ENCODE measurements around the gene RANBP1. TPM values are rescaled to one million over a fixed set of nuclear protein-coding genes. Genes with fewer than 3 reads are reported as not detected.

RANBP1 gene
- total and polyA plus RNA-seq, 8 donors = 63.7 to 184 (median 147) TPM

DNA sequence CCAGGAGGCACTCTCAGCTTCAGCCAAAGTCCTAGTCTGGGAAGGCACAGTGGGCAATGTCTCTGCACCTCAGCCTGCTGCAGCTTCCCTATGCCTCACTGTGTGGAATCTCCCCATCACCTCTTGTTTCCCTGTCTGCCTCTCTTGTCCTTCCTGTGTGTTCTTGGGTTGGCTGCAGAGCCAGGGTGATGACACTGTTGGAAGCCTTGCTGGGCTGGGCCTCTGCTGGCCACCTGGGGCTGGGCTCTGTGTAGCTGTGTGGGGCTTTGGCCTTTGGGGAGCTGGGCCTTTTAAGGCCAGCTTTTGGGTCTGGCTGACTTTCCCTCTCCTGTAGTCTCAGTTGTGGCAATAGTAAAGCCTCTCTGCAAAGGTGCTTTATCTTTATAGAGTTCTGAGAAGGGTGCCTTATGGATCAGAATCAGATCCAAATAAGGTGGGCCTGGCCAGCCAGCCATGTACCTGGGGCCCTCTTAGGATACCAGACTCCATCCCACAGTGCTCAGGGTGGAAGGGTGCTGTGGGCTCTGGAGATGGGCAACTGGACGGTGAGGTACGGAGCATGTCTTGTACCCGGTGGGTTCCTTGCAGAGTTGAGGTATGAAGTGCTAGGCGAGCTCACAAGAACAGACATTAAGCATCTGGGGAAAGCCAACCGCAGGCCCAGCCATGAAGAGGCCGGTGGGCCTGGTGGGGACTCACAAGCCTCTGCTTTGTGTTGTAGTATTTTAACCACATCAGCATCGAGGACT lies 10.3 kb upstream of the RANBP1 start:
- Histone ChIP-seq H3K27me3 (no peaks in the 10 kb centered on the region), H3K4me3 (no peak overlapping the region), H3K36me3 (peaks cover 0 to 98% of the 10 kb centered on the region in 2 donors), H3K4me1 (no peaks in the 10 kb centered on the region), H3K27ac (no peak overlapping the region), H3K9me3 (no peaks in the 10 kb centered on the region)
- TF ChIP-seq, protein P1, sequence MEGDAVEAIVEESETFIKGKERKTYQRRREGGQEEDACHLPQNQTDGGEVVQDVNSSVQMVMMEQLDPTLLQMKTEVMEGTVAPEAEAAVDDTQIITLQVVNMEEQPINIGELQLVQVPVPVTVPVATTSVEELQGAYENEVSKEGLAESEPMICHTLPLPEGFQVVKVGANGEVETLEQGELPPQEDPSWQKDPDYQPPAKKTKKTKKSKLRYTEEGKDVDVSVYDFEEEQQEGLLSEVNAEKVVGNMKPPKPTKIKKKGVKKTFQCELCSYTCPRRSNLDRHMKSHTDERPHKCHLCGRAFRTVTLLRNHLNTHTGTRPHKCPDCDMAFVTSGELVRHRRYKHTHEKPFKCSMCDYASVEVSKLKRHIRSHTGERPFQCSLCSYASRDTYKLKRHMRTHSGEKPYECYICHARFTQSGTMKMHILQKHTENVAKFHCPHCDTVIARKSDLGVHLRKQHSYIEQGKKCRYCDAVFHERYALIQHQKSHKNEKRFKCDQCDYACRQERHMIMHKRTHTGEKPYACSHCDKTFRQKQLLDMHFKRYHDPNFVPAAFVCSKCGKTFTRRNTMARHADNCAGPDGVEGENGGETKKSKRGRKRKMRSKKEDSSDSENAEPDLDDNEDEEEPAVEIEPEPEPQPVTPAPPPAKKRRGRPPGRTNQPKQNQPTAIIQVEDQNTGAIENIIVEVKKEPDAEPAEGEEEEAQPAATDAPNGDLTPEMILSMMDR (IDR thresholded peaks at IDR 0.05) = no peak
- intact Hi-C loops (cut with DNase I) = no loop called here
- ATAC-seq = no peak
- peak in 1 of 4 donors; percentile 49 for DNase-seq

DNA sequence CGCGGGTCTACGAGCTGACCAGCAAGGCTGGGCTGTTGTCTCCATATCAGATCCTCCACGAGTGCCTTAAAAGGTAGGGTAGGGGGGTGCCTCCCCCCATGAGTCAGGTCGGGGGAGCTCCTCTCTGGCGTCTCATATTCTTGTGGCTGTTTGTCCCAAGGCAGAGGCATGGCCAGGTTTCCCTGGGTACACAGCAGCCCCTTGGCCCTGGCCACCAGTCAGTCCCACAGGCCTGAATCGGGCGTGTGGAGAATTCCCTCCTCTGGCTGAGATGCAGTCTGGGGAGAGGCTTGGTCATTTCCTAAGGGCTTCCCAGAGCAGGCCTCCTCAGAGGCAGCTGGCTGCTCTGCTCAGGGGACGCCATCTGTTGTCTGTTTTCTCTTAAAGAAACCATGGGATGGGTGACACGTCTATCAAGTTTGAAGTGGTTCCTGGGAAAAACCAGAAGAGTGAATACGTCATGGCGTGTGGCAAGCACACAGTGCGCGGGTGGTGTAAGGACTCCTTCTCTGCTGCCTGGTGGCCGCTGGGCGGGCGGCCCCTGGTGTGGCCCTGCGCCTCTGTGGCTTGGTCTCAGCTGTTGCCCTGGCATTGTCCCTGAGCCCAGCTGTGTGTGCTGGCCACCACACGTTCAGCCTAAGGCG lies 9.6 kb upstream of the RANBP1 start:
- no peaks in the 10 kb centered on the region for H3K9me3 ChIP-seq
- TF ChIP-seq, protein P1 (IDR thresholded peaks at IDR 0.05) = no peak
- H3K27ac ChIP-seq = no peak overlapping the region
- DNase-seq (no peak), ATAC-seq (no peak)
- no peak overlapping the region for H3K4me3 ChIP-seq
- no peaks in the 10 kb centered on the region for H3K4me1 ChIP-seq
- intact Hi-C loops (cut with DNase I) = no loop called here
- H3K27me3 ChIP-seq = no peaks in the 10 kb centered on the region
- H3K36me3 ChIP-seq = peaks cover 0 to 98% of the 10 kb centered on the region in 2 donors

DNA sequence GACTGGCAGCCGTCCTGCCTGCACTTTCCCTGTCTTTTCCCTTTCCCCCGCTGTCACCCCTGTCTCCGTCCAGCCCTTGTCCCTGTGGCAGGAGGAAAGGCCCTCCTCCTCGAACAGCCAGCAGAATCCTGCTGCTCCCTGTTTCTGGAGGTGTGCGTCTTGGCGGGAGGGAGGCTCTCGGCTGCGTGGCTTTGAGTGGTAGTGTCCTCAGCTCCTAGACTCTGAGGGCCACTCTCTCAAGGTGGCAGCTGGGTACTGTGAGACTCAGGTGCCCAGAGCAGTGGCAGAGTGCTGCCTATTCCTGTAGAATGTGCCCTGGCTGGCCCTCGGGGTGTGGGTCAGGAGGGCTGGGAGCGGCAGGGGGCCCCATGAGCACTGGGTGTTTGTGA lies 9.1 kb upstream of the RANBP1 start:
- Histone ChIP-seq H3K4me3 (no peak overlapping the region), H3K27ac (no peak overlapping the region), H3K36me3 (peaks cover 0 to 98% of the 10 kb centered on the region in 2 donors), H3K9me3 (no peaks in the 10 kb centered on the region), H3K4me1 (no peaks in the 10 kb centered on the region), H3K27me3 (no peaks in the 10 kb centered on the region)
- intact Hi-C loops (cut with DNase I) = no loop called here
- DNase-seq (peak in 1 of 4 donors; percentile 51), ATAC-seq (no peak)
- TF ChIP-seq, protein P1 (IDR thresholded peaks at IDR 0.05) = no peak

DNA sequence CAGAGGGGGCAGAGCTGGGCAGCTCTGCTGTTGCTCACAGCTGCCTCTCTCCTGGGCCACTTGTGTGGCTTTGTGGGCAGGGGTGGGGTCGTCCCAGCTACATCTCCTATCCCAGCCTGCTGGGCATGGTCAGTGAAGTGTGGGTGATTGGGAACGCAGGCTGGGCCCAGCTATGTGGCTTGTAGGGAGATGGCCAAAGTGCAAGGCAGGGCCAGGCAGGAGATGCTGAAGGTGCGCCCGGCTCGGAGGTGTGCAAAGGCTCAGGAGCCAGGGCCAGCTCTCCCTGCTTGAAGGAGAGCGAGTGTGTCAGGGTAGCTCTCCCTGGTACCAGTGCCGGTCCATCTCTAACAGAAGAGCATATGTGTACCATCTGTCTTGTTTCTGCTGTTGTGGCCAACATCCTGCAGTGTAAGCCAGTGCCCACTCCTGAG lies 8.4 kb upstream of the RANBP1 start:
- TF ChIP-seq, protein P1 (IDR thresholded peaks at IDR 0.05) = no peak
- peaks cover 0 to 98% of the 10 kb centered on the region in 2 donors for H3K36me3 ChIP-seq
- DNase-seq = peak in 1 of 4 donors; percentile 49
- no peaks in the 10 kb centered on the region for H3K27me3 ChIP-seq
- intact Hi-C loops (cut with DNase I) = no loop called here
- no peaks in the 10 kb centered on the region for H3K9me3 ChIP-seq
- no peak overlapping the region for H3K27ac ChIP-seq
- no peak overlapping the region for H3K4me3 ChIP-seq
- no peak for ATAC-seq
- no peaks in the 10 kb centered on the region for H3K4me1 ChIP-seq

DNA sequence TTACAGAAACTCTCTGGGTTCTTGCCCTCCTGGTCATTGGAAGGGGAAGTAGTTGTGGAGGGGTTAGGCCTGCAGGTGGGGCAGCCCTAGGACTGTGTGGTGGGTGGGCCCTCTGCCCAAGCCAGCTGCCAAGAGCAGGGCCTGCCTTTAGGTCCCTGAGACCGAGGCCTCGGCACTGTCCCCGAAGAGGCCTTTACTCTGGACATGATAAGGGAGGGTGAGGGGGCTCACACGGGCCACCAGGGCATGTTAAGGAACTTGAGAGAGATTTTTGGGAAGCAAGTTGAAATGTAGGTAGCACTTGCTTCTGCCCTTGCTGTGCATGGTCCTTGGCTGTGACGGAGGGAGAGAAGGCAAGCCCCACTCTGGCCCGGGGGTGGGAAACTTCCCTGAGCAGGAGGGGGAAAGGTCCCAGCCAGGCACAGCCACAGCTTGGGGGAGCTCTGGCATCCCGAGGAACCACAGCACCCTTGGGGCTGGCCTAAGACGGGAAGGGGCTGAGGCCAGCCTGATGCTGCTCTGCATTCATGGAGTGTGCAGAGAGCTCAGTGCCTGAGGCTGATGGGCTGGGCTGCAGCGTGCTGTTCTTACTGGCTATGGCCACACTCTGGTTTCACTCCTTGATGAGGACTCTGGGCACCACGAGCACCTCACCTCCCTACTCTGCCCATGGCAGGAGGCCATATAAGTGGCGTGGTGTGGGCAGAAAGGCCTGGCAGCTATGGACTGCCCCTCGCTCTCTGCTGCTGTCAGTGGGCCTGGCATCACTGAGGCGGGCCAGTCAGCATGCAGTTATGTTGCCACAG lies 7.8 kb upstream of the RANBP1 start:
- Histone ChIP-seq H3K36me3 (peaks cover 0 to 99% of the 10 kb centered on the region in 2 donors), H3K27me3 (no peaks in the 10 kb centered on the region), H3K27ac (no peak overlapping the region), H3K4me3 (no peak overlapping the region), H3K9me3 (no peaks in the 10 kb centered on the region), H3K4me1 (no peaks in the 10 kb centered on the region)
- intact Hi-C loops (cut with DNase I) = no loop called here
- ATAC-seq (no peak), DNase-seq (peak in 1 of 4 donors; percentile 50)
- TF ChIP-seq, protein P1 (IDR thresholded peaks at IDR 0.05) = no peak

All from left lung (tissue), 10 donors.